Lung (tissue), 12 donors: ENCODE measurements around the gene LYZL1. TPM values are rescaled to one million over a fixed set of nuclear protein-coding genes. Genes with fewer than 3 reads are reported as not detected.

Experiments
- ATAC-seq: fragments of 200-7000 bp; cut with Tn5 transposase; one replicate; pipeline ENCODE4 v1.9.1; 2020; ENCODE audit warnings: moderate number of reproducible peaks; ENCODE audit not compliant: insufficient read depth, low FRiP score
- DNase-seq, 3 donors: peaks; one replicate each; pipeline ENCODE4 v3.0.0-alpha.2; 2013 to 2017
- H3K27ac ChIP-seq, 2 donors: one replicate each; pipeline ENCODE4 v1.5.1; 2013; ENCODE audit warnings: mild to moderate bottlenecking in 2 of 2, moderate library complexity in 2 of 2, control low read depth in 1 of 2, inconsistent platforms in 1 of 2, low read depth in 1 of 2, low read length in 1 of 2
- H3K27me3 ChIP-seq, 3 donors: one replicate each; pipeline ENCODE4 v1.5.1; 2013; ENCODE audit warnings: low read length in 2 of 3; ENCODE audit not compliant: control insufficient read depth in 3 of 3, insufficient read depth in 3 of 3
- H3K36me3 ChIP-seq, 4 donors: one replicate each; pipeline ENCODE4 v1.5.1; 2013; ENCODE audit warnings: low read length in 4 of 4, mild to moderate bottlenecking in 1 of 4, moderate library complexity in 1 of 4; ENCODE audit not compliant: control insufficient read depth in 4 of 4, insufficient read depth in 4 of 4
- H3K4me1 ChIP-seq, 5 donors: one replicate each; pipeline ENCODE4 v1.5.1; 2013; ENCODE audit warnings: low read length in 5 of 5, mild to moderate bottlenecking in 2 of 5, moderate library complexity in 1 of 5; ENCODE audit not compliant: control insufficient read depth in 5 of 5, insufficient read depth in 5 of 5
- H3K4me3 ChIP-seq: one replicate; pipeline ENCODE4 v1.5.1; 2013; ENCODE audit warnings: mild to moderate bottlenecking, control low read depth, moderate library complexity
- H3K9ac ChIP-seq, 2 donors: one replicate each; pipeline ENCODE4 v1.5.1; 2013; ENCODE audit warnings: low read length in 2 of 2, control low read depth in 1 of 2; ENCODE audit not compliant: insufficient read depth in 1 of 2
- H3K9me3 ChIP-seq, 4 donors: one replicate each; pipeline ENCODE4 v1.5.1; 2013; ENCODE audit warnings: low read length in 3 of 4, mild to moderate bottlenecking in 1 of 4, moderate library complexity in 1 of 4; ENCODE audit not compliant: control insufficient read depth in 4 of 4, insufficient read depth in 3 of 4
- CTCF ChIP-seq: IDR thresholded peaks from 2 replicates; pipeline ENCODE4 v1.5.1; 2012; ENCODE audit warnings: mild to moderate bottlenecking; ENCODE audit errors: control extremely low read depth, extremely low read depth
- WGBS, 2 donors: extraction: QIAGEN DNeasy Blood & Tissue Kit; methylation state at CpG; one replicate each; pipeline ENCODE4 v1.1.7; 2013; 5-methylcytosine and 5-hydroxymethylcytosine counted together
- polyA plus RNA-seq, 2 donors: library from polyadenylated mRNA; stranded (reverse); fragments of 200-250 nt; gene quantifications; one replicate each; pipeline ENCODE4 v1.2.1, GENCODE V29; 2013
- total RNA-seq, 2 donors: library from RNA; depleted of rRNA in 1 of 2; stranded (reverse); fragments of >200 nt in 1 of 2; gene quantifications; one replicate each; pipeline ENCODE4 v1.2.1, GENCODE V29; 2014 to 2021
- donor health status: control.
- donor health status: control.
- donor health status: Bipolar disorder and iron deficiency.
- donor health status: healthy.
- donor health status: DM: yes; HTN: yes; CAD: no.

LYZL1 gene
- total and polyA plus RNA-seq, 4 donors, result not detected

DNA sequence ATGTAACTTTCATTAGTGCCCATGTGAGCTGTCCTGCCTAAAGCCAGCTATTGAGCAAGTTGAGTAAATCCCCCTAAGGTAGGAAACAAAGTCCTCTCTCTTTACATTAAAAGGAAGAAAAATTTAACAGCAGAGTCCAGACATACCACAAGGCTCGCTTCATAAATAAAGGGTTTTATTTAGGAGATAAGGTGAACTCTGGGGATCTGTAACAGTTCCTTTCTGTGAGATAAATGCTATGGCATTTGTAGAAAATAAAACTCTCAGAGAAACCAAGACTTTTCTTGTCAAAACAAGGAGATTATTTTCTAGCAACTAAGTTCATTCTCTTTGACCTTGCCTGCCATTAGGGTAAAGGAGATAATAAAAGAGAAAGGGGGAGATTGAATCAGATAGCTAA, 32.3 kb upstream of the LYZL1 start:
- no peak overlapping the region for H3K4me3 ChIP-seq
- 50 to 56% methylated on average over 1 of the region's 1 CpG for WGBS, 2 donors
- H3K9ac ChIP-seq, result no peak overlapping the region
- H3K4me1 ChIP-seq, result peaks cover 0 to 55% (median 34%) of the 10 kb centered on the region in 5 donors
- H3K36me3 ChIP-seq, result no peaks in the 10 kb centered on the region
- H3K27ac ChIP-seq, result no peak overlapping the region
- no peaks in the 10 kb centered on the region for H3K27me3 ChIP-seq
- no peak for TF ChIP-seq CTCF
- ATAC-seq (no peak), DNase-seq (no peak)
- H3K9me3 ChIP-seq, result peaks cover 0 to 2% (median 0%) of the 10 kb centered on the region in 4 donors

DNA sequence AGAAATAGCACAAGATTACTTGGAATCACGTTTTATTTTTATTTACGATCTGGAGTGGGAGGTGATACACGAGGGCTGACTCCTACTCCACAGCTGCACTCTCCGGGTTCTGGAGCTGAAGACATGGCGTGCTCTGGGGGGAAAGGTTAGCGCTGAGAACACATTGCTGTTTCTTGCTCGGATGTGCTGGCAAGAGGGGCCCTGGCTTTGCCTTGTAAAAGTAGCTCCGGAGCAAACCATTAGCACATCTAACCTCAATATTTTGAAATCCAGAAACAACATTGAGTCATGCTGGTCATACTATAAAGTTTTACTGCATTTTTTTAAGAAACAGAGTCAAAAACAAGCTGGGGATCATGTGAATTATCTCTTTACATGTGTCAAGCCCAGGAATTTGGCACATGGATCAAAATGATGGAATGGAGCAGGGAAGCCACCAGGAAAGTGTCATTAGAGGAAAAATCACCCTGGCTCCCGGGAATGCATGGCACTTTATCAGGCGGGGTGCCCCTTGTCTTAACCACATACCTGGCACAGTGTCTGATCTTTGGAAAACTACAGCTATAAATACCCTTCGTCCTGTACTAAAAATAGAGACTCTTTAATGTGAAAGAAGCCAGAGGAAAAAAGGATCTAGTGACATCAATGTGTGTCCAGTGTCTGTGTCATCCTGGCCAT, 31.6 kb upstream of the LYZL1 start:
- Histone ChIP-seq H3K9me3 (peaks cover 0 to 2% (median 0%) of the 10 kb centered on the region in 4 donors), H3K27ac (no peak overlapping the region), H3K9ac (peak overlapping the region in 1 of 2 donors; percentile 67), H3K36me3 (no peaks in the 10 kb centered on the region), H3K4me3 (no peak overlapping the region), H3K4me1 (peaks cover 0 to 55% (median 34%) of the 10 kb centered on the region in 5 donors), H3K27me3 (no peaks in the 10 kb centered on the region)
- WGBS, 2 donors, result 22 to 35% methylated on average over 11 of the region's 11 CpGs
- no peak for TF ChIP-seq CTCF
- no peak for ATAC-seq
- peak; percentile 71 to 89 (median 81) for DNase-seq

DNA sequence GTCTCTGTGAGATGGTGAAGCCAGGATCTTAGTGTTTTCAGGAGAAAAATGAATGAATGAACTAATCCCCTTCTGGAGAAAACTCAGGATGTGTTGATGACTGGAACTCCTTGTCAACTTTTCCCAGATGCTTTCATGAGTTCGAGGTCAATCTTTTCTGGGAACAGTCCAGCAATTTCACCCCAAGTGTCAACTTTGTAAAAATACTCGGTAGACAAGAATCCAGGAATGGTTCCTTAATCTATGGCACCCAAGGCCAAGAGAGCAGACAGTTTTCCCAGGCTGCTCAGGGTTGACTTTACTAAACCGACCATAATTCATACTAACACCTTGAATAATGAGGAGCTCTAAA, 31.1 kb upstream of the LYZL1 start:
- ATAC-seq (no peak), DNase-seq (no peak)
- no peaks in the 10 kb centered on the region for H3K36me3 ChIP-seq
- TF ChIP-seq CTCF, result no peak
- peaks cover 0 to 51% (median 33%) of the 10 kb centered on the region in 5 donors for H3K4me1 ChIP-seq
- peaks cover 0 to 2% (median 0%) of the 10 kb centered on the region in 4 donors for H3K9me3 ChIP-seq
- no peak overlapping the region for H3K4me3 ChIP-seq
- H3K27me3 ChIP-seq, result no peaks in the 10 kb centered on the region
- peak overlapping the region in 1 of 2 donors; percentile 67 for H3K9ac ChIP-seq
- no peak overlapping the region for H3K27ac ChIP-seq
- WGBS, 2 donors, result 63 to 79% methylated on average over 3 of the region's 3 CpGs

DNA sequence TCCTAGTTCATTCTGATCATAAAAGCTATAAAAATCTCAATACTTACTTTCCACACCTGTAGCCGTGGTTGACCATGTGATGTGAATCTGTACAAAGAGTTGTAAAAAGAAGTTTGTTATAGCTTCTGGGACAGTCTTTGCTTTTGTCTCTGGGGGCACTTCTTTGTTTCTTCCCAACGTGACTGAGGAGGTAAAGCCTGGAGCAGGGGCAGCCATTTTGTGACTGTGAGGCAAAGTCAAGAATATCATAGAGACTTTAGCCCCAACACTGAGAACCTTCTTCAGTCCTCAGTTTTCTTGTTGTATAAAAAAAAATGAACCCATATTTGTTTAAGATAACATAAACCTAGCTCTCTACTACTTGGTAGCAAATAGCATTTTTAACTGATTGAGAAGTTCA, 29.4 kb upstream of the LYZL1 start:
- Histone ChIP-seq H3K27me3 (no peaks in the 10 kb centered on the region), H3K9ac (no peak overlapping the region), H3K9me3 (peaks cover 0 to 5% (median 0%) of the 10 kb centered on the region in 4 donors), H3K4me3 (no peak overlapping the region), H3K27ac (no peak overlapping the region), H3K36me3 (no peaks in the 10 kb centered on the region), H3K4me1 (peaks cover 0 to 34% (median 18%) of the 10 kb centered on the region in 5 donors)
- ATAC-seq, result no peak
- DNase-seq, result no peak
- 92 to 93% methylated on average over 2 of the region's 2 CpGs for WGBS, 2 donors
- TF ChIP-seq CTCF, result no peak
